ENCODE data around the gene ETS2.

The ETS2 gene

GRCh38 chr21:38805328-38806152 lies at the start of gene ETS2:
Gene ETS2 (plus strand): TSS chr21:38805929. CDS start chr21:38810035, 4,106 bp downstream.
- Mint-ChIP-seq H3K4me3 (peak within 1 kb of the TSS; percentile 90), H3K4me1 (ENCODE audit: low read depth) (peaks cover 35% of the 10 kb centered on the region), H3K36me3 (ENCODE audit: low read depth) (peaks cover 39% of the 10 kb centered on the region), H3K9me3 (no peaks in the 10 kb centered on the region), H3K27me3 (peaks cover 27% of the 10 kb centered on the region), H3K27ac (peak within 1 kb of the TSS; percentile 97)
- intact Hi-C loops (cut with micrococcal nuclease): loop anchor here (1.0 to 10.0 kb wide), 7 partner anchors 38 to 377 kb away; partner anchors contain the start of gene PSMG1

GRCh38 chr21:38756746-38757145 lies 49.0 kb upstream of the ETS2 start:
- no peaks in the 10 kb centered on the region for H3K36me3 Mint-ChIP-seq (ENCODE audit: low read depth)
- H3K4me3 Mint-ChIP-seq: no peak overlapping the region
- H3K4me1 Mint-ChIP-seq (ENCODE audit: low read depth): peaks cover 60% of the 10 kb centered on the region
- H3K27me3 Mint-ChIP-seq: peaks cover 59% of the 10 kb centered on the region
- no peaks in the 10 kb centered on the region for H3K9me3 Mint-ChIP-seq
- H3K27ac Mint-ChIP-seq: no peak overlapping the region
- intact Hi-C loops (cut with micrococcal nuclease): no loop called here

- Mint-ChIP-seq H3K4me1 (ENCODE audit: low read depth) (peaks cover 53% of the 10 kb centered on the region), H3K9me3 (no peaks in the 10 kb centered on the region), H3K4me3 (no peak overlapping the region), H3K36me3 (ENCODE audit: low read depth) (no peaks in the 10 kb centered on the region), H3K27me3 (peaks cover 60% of the 10 kb centered on the region), H3K27ac (no peak overlapping the region)
- intact Hi-C loops (cut with micrococcal nuclease): no loop called here
Measured at GRCh38 chr21:38758501-38759214, 47.1 kb upstream of the ETS2 start.

DNA sequence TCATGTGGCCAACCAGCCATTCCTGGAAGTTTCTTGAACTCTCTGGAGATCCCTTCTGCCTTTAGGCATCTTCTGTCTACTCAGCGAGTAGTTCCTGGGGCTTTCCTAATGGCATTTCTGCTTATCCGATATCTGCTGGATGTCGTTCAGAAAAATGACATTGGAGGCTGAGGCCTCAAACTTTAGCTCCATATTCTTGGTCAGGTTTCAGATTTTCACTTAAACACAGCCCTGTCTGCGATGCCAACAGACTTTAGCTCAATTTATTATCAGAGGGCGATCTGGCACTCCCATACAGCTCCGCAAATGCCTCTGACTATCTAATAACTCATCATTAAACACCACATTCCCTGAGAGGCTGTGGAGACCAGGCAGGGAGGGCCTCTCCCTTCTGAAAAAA lies 46.3 kb upstream of the ETS2 start:
- intact Hi-C loops (cut with micrococcal nuclease): no loop called here
- Mint-ChIP-seq H3K9me3 (no peaks in the 10 kb centered on the region), H3K27ac (no peak overlapping the region), H3K4me3 (no peak overlapping the region), H3K27me3 (peaks cover 62% of the 10 kb centered on the region), H3K4me1 (ENCODE audit: low read depth) (peaks cover 47% of the 10 kb centered on the region), H3K36me3 (ENCODE audit: low read depth) (no peaks in the 10 kb centered on the region)

DNA sequence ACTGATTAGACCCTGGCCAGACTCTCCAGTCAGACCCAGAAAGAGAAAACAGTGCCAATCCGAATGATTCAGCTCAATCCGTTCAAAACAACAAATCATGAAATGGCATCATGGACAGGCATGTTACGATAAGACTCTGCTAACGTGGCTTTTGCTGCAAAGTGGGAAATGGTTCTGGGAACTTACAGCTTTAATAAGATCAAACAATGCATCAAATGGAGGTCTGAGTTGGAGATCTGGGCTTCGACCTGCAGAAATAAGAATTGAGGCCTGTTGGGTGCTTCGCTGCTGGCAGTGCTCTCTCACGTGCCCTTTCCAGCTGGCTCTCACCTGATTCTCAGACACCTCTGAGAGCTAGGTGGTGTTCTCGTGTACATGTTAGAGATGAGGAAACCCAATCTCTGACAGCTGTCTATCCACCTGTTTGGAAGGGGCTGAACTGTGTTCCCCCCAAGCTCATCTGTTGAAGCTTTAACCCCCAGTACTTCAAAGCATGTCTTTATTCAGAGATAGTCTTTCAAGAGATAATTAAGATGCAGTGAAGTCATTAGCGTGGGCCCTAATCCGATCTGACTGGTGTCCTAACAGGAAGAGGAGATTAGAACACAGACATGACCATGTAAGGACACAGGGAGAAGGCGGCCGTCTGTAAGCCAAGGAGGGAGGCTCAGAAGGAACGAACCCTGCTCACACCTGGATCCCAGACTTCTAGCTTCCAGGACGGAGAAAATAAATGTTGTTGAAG lies 45.5 kb upstream of the ETS2 start:
- intact Hi-C loops (cut with micrococcal nuclease): no loop called here

DNA sequence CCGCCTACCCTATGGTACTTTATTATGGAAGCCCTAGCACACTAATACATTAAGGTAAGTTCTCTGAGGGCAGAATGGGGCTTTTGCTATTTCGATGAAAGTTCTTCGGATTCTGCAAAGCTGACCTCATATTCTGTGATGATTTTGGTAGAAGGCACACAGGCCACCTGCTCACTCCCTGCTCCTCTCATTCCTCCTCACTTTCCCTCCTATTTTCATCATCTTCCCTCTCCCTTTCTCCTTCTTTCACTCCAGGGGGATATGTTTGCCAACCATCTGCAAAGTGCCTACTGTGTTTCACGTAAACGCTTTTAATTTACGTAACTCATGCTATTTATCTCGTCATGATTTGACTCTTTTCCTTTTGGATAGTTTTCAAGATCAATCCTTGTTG lies 45.0 kb upstream of the ETS2 start:
- H3K27ac Mint-ChIP-seq: no peak overlapping the region
- no peak overlapping the region for H3K4me3 Mint-ChIP-seq
- H3K36me3 Mint-ChIP-seq (ENCODE audit: low read depth): peaks cover 1% of the 10 kb centered on the region
- H3K9me3 Mint-ChIP-seq: peaks cover 2% of the 10 kb centered on the region
- H3K4me1 Mint-ChIP-seq (ENCODE audit: low read depth): peaks cover 51% of the 10 kb centered on the region
- H3K27me3 Mint-ChIP-seq: peaks cover 72% of the 10 kb centered on the region
- intact Hi-C loops (cut with micrococcal nuclease): no loop called here

More for the DNA sequence above, 45.5 kb upstream of the ETS2 start:
- H3K27me3 Mint-ChIP-seq: peaks cover 70% of the 10 kb centered on the region
- no peak overlapping the region for H3K27ac Mint-ChIP-seq
- H3K9me3 Mint-ChIP-seq: no peaks in the 10 kb centered on the region
- H3K36me3 Mint-ChIP-seq (ENCODE audit: low read depth): no peaks in the 10 kb centered on the region
- no peak overlapping the region for H3K4me3 Mint-ChIP-seq
- H3K4me1 Mint-ChIP-seq (ENCODE audit: low read depth): peaks cover 52% of the 10 kb centered on the region

DNA sequence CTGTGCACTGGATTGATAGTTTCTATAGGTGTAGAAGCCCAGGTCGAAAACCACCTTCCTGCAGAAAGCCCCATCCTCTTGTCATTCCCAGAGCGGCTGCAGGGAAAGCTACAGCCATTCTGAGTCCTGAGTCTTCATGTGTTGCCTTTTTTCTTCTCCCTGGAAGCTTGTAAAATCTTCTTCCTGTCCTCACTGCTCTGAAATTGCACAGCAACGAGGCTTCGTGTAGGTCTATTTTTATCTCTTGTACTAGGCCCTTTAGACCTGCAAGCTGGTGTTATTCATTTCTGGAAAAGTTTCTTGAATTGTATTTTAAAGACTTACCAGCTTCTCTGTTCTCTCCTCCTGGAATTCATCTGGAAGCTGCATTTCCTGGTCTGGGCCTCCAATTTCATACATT lies 44.2 kb upstream of the ETS2 start:
- Mint-ChIP-seq H3K9me3 (peaks cover 9% of the 10 kb centered on the region), H3K36me3 (ENCODE audit: low read depth) (peaks cover 7% of the 10 kb centered on the region), H3K4me3 (no peak overlapping the region), H3K27ac (no peak overlapping the region), H3K4me1 (ENCODE audit: low read depth) (peaks cover 44% of the 10 kb centered on the region), H3K27me3 (peaks cover 76% of the 10 kb centered on the region)
- intact Hi-C loops (cut with micrococcal nuclease): no loop called here

DNA sequence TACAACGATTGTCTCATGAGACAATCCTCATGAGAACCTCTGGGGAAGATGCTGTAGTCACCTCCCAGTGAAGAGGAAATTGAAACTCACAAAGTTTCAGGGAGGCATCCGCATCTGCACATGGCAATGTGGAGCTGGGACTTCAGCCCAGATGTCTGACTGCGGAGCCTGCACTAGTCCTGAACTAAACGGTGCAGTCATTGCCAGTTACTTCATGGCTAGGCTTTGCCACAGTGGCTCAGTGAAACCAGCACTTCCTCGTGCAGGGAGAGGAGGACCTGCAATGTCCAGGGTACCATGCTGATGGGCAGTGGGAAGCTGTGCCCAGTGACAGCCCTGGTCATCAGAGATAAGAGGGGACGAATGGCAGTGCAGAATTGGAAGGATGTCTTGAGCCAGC lies 40.7 kb upstream of the ETS2 start:
- Mint-ChIP-seq H3K36me3 (ENCODE audit: low read depth) (peaks cover 7% of the 10 kb centered on the region), H3K27ac (no peak overlapping the region), H3K4me3 (no peak overlapping the region), H3K9me3 (peaks cover 9% of the 10 kb centered on the region), H3K4me1 (ENCODE audit: low read depth) (peaks cover 51% of the 10 kb centered on the region), H3K27me3 (peaks cover 79% of the 10 kb centered on the region)
- intact Hi-C loops (cut with micrococcal nuclease): no loop called here

DNA sequence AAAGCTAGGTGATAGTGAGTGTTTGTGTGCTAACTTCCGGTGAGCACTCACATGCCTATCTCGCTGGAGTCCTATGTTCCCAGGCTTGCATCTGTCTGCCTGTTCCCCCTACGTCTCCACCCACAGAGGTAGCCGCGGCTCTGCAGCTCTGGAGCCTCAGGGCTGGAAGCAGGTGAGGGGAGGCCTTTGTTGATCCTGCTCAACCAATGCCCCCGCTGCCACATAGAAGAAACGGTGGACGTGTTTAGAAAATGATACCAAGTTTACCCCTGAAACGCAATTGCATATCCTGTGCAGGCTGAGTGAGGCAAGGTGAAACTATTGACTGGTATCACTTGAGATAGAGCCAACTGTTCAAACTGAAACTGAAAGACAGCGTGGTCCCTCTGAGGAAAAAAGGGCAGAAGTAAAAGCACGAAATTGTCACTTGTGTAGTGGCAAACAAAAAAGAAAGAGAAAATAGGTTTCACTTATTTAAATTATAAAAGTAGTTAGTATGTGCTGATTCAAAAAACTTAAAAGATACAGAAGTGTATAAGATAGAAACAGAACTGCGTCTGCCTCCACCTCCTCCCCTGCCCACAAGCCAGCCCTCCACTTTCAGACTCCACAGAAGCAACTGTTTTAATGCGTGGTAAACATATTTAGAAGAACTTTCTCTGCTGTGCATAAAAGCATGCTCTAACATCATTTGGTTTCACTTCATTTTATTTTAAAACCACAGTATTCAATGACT lies 38.6 kb upstream of the ETS2 start:
- Mint-ChIP-seq H3K4me3 (peak overlapping the region; percentile 62), H3K9me3 (peaks cover 9% of the 10 kb centered on the region), H3K27ac (peak overlapping the region; percentile 61), H3K27me3 (peaks cover 77% of the 10 kb centered on the region), H3K36me3 (ENCODE audit: low read depth) (peaks cover 7% of the 10 kb centered on the region), H3K4me1 (ENCODE audit: low read depth) (peaks cover 37% of the 10 kb centered on the region)
- intact Hi-C loops (cut with micrococcal nuclease): loop anchor here (1.0 kb wide), 1 partner anchor 38 kb away; the partner anchor contains the start of gene ETS2

DNA sequence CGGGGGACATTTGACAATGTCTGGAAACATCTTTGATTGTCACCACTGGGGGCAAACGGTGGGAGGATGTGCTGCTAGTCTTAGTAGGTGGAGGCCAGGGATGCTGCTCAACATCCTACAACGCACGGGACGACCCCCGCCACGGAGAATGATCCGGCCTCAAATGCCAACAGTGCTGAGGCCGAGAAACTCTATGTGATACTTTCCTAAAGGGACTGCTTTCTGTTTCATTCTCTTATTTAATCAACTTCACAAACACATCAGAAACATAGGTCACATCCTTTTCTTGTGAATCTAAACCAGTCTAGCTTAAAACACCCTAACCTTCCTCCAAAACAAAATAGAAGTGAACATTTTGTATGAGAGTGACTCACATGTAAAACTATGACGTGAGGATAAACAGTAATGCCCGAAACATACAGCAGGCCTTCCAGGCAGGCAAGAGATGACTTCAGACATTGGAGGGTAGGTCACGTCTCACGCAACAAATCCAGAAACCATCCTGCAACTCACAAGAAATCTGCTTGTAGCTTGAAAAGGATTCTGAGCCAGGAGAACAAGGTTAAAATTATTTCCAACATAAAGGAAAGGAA lies 37.2 kb upstream of the ETS2 start:
- intact Hi-C loops (cut with micrococcal nuclease): no loop called here
- peaks cover 49% of the 10 kb centered on the region for H3K4me1 Mint-ChIP-seq (ENCODE audit: low read depth)
- H3K4me3 Mint-ChIP-seq: no peak overlapping the region
- H3K36me3 Mint-ChIP-seq (ENCODE audit: low read depth): peaks cover 7% of the 10 kb centered on the region
- H3K27ac Mint-ChIP-seq: no peak overlapping the region
- peaks cover 83% of the 10 kb centered on the region for H3K27me3 Mint-ChIP-seq
- peaks cover 9% of the 10 kb centered on the region for H3K9me3 Mint-ChIP-seq

DNA sequence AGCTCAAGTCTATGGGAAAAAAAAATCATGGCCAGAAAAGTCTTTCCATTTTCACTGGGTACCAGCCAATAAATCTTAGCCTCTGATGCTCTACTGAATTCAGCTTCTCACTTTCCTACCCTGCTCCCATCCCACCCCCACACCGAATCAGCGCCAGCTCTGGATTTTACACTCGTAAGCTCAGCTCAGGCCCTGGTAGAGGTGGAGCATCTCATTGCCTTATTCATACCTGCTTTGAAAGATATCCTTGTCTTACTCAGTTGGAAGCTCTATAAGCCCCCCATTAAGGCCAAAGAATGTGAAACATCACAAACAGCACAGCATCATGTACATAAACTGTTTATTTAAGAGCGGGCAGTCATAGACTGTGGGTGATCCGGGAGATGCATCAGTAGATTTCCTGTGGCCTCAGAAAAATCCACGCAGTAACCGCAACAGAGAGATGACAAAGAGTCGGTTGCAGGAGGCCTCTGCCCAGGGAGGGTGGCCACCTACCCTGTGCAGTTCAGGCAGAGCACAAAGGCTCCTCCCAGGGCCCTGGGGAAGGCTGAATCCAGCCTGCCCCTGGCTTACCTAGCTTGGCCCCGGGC lies 36.4 kb upstream of the ETS2 start:
- Mint-ChIP-seq H3K36me3 (ENCODE audit: low read depth) (peaks cover 7% of the 10 kb centered on the region), H3K27ac (no peak overlapping the region), H3K9me3 (peaks cover 9% of the 10 kb centered on the region), H3K4me1 (ENCODE audit: low read depth) (peaks cover 53% of the 10 kb centered on the region), H3K4me3 (no peak overlapping the region), H3K27me3 (peaks cover 83% of the 10 kb centered on the region)
- intact Hi-C loops (cut with micrococcal nuclease): no loop called here

- intact Hi-C loops (cut with micrococcal nuclease): loop anchor here (5.0 kb wide), 1 partner anchor 33 kb away; no protein-coding TSS in a partner anchor
- H3K36me3 Mint-ChIP-seq (ENCODE audit: low read depth): peaks cover 6% of the 10 kb centered on the region
- peaks cover 42% of the 10 kb centered on the region for H3K4me1 Mint-ChIP-seq (ENCODE audit: low read depth)
- H3K9me3 Mint-ChIP-seq: peaks cover 8% of the 10 kb centered on the region
- H3K27me3 Mint-ChIP-seq: peaks cover 82% of the 10 kb centered on the region
- no peak overlapping the region for H3K4me3 Mint-ChIP-seq
- no peak overlapping the region for H3K27ac Mint-ChIP-seq
Measured at GRCh38 chr21:38770660-38771059, 35.1 kb upstream of the ETS2 start.

DNA sequence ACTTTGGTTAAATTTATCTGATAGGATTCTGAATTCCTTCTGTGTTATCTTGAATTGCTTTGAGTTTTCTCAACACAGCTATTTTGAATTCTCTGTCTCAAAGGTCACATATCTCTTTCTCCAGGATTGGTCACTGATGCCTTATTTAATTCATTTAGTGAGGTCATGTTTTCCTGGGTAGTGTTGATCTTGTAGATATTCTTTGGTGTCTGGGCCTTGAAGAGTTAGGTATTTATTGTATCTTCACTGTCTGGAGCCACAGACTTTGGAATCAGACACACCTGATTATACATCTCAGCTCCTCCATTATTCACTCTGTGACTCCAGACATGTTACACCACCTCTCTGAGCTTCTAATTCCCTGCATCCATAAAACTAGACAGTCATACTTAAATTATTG lies 34.2 kb upstream of the ETS2 start:
- no peaks in the 10 kb centered on the region for H3K9me3 Mint-ChIP-seq
- H3K4me1 Mint-ChIP-seq (ENCODE audit: low read depth): peaks cover 48% of the 10 kb centered on the region
- no peaks in the 10 kb centered on the region for H3K36me3 Mint-ChIP-seq (ENCODE audit: low read depth)
- H3K27me3 Mint-ChIP-seq: peaks cover 82% of the 10 kb centered on the region
- H3K27ac Mint-ChIP-seq: no peak overlapping the region
- no peak overlapping the region for H3K4me3 Mint-ChIP-seq
- intact Hi-C loops (cut with micrococcal nuclease): loop anchor here (5.0 kb wide), 1 partner anchor 34 kb away; no protein-coding TSS in a partner anchor

All from dendritic cell treated with granulocyte-macrophage colony-stimulating factor and Interleukin-4, amounts not matched to agents 40 ng/mL and 50 ng/mL, for 4 days (primary cell).